HG03196 (cell line): Measurements from ENCODE around the gene MAP1S.

Source experiments
- ATAC-seq: cut with Tn5 transposase; IDR thresholded peaks from one replicate; pipeline ENCODE4 v1.9.1; 2021; ENCODE audit not compliant: unreplicated experiment

MAP1S gene

GRCh38 chr19:17692566-17692965, 26.7 kb upstream of the MAP1S start:
- ATAC-seq = no peak

GRCh38 chr19:17695198-17695597, 24.1 kb upstream of the MAP1S start:
- no peak for ATAC-seq

GRCh38 chr19:17703824-17704463, 15.3 kb upstream of the MAP1S start:
- ATAC-seq = no peak

- ATAC-seq = no peak
Observed at GRCh38 chr19:17706750-17707181, 12.5 kb upstream of the MAP1S start.

GRCh38 chr19:17711851-17712250, 7.4 kb upstream of the MAP1S start:
- no peak for ATAC-seq

- ATAC-seq = no peak
Observed at GRCh38 chr19:17716309-17716929, 2.9 kb upstream of the MAP1S start.

- no peak for ATAC-seq
Observed at GRCh38 chr19:17718550-17718946, 732 bp upstream of the MAP1S start.

- ATAC-seq = peak; percentile 24
Observed at GRCh38 chr19:17719730-17720400, 585 bp downstream of the MAP1S start.

- no peak for ATAC-seq
Observed at GRCh38 chr19:17720440-17720839, 1.2 kb downstream of the MAP1S start.

GRCh38 chr19:17721111-17721628, 1.9 kb downstream of the MAP1S start:
- no peak for ATAC-seq

- no peak for ATAC-seq
Observed at GRCh38 chr19:17721821-17722220, 2.5 kb downstream of the MAP1S start.

GRCh38 chr19:17722655-17723240, 3.5 kb downstream of the MAP1S start:
- no peak for ATAC-seq

- ATAC-seq = no peak
Observed at GRCh38 chr19:17724655-17725054, 5.4 kb downstream of the MAP1S start.

- ATAC-seq = no peak
Observed at GRCh38 chr19:17725422-17726078, 6.3 kb downstream of the MAP1S start.

- ATAC-seq = no peak
Observed at GRCh38 chr19:17726136-17726741, 7.0 kb downstream of the MAP1S start.

GRCh38 chr19:17726964-17727773, 7.9 kb downstream of the MAP1S start:
- ATAC-seq = no peak

GRCh38 chr19:17727843-17728242, 8.6 kb downstream of the MAP1S start:
- ATAC-seq = no peak

- no peak for ATAC-seq
Observed at GRCh38 chr19:17733127-17733526, 13.8 kb downstream of the MAP1S start.

- ATAC-seq = no peak
Observed at GRCh38 chr19:17734146-17734545, 14.9 kb downstream of the MAP1S start.

GRCh38 chr19:17735410-17735809, 16.1 kb downstream of the MAP1S start:
- no peak for ATAC-seq
